Inflammatory macrophage treated with lipopolysaccharide for 1 hour (primary cell): ENCODE measurements around the gene MIS18A.
"Not testable (repeated sequence)": the region's sequence is repeated elsewhere in the genome, so short reads cannot be mapped to it uniquely, and the experiment has no call there.

Source experiments
- DNase-seq, 2 donors: peaks; one replicate each; pipeline ENCODE4 v3.0.0-alpha.2; 2020 to 2022

MIS18A gene

DNA sequence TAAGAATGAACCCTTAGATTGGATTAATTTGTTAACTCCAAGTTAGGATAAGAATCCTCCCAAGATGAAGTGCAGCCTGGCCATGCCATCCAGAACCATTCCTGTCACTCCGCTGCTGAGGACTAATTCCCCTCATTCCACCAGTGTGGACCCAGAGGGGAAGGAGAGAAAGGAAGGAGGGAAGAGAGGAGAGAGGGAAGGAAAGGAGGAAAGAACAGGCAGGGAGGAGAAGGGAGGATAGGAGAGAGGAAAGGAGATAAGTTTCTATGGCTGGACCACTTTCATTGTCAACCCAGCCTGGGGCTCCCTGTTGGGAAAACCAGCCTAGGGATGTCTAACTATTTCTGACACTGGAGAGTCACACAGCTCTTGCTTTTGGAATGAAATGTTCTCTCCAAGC is 24.5 kb upstream of the MIS18A start:
- DNase-seq = no peak

DNA sequence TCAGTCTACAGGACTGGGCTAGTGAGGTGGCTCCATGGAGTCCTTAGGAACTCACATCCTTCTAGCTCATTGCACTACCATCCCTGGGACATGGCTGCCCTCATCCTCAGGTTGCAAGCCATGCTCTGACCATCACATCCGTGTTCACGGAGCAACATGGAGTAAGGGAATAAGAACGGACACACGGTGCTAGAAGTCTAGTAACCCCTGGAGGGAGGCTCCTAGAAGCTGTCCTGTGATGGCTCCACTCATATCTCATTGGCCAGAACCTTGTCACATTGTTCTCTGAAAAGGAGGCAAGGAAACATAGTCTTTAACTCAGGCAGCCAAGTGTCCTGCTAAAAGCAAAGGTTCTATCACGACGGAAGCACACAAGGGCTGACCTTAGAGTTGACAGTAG is 23.7 kb upstream of the MIS18A start:
- DNase-seq = no peak

DNA sequence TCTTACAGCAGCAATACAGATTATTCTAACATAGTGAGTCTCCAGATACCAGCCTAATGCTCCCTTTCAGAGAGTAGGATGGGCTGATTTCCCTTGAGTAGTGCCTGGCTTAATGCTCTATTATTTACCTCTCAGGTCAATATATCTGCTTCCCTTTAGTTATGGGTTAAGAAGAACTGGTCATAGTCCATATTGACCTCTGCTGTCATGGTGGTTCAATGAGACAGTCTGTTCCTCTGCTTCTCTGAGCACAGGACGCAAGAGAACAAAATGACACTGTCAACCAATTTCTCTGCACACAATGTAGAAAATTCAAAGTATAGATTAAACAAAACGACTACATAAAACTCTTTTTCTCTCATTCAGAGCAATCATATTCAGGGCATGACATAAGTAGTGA is 22.7 kb upstream of the MIS18A start:
- no peak for DNase-seq

DNA sequence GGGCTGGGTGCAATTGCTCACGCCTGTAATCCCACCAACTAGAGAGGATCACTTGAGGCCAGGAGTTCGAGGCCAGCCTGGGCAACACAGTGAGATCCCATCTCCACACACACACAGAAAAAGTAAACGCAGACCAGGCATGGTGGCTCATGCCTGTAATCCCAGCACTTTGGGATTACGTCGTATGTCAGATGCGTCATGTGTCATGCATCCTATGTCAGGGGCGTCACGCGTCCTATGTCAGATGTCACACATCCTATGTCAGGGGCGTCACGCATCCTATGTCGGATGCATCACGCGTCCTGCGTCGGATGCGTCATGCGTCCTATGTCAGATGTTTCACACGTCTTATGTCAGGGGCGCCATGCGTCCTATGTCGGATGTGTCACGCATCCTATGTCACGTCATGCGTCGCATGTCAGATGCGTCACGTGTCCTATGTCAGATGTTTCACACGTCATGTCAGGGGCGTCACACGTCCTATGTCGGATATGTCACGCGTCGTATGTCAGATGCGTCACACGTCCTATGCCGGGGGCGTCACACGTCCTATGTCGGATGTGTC is 21.4 kb upstream of the MIS18A start:
- DNase-seq = no peak

DNA sequence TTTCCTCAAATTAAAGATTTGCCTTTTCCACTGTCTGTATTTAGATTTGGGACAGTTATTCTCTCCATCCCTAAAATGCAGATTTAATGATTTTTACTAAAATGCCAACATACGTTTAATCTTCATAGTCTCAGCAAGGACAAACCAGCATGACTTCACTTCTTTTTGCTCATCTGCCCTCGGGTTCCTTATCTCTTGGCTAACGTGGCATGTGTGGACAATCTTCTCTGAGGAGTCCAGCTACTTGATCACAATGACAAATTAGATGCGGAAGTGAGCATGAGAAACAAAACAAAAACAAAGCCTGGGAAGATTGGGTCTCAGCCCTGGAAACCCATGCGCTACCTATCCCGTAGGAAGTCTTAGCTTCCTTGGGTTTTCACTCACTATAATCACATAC is 20.8 kb upstream of the MIS18A start:
- DNase-seq = no peak

DNA sequence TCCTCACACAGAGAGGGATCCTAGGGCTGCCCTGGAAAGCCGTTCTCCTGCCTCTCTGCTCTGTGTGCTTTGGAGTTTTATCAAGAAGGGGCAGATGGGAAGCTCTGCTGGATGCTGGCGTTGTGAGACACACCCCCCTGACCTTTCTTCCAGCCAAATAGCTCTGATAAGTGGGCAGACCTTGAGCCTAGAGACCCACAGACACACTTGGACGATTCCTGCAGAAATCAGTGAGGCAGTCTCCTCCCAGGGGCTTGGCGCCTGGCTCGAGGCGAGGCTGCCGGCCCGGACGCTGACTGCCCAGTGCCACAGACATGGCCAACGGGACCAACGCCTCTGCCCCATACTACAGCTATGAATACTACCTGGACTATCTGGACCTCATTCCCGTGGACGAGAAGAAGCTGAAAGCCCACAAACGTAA is 19.8 kb upstream of the MIS18A start, which contains the start of gene MRAP:
MRAP (plus strand) TSS at position 198 of the 424 bp plus-strand sequence; CDS start at position 315, 117 bp downstream.
- no peak for DNase-seq

DNA sequence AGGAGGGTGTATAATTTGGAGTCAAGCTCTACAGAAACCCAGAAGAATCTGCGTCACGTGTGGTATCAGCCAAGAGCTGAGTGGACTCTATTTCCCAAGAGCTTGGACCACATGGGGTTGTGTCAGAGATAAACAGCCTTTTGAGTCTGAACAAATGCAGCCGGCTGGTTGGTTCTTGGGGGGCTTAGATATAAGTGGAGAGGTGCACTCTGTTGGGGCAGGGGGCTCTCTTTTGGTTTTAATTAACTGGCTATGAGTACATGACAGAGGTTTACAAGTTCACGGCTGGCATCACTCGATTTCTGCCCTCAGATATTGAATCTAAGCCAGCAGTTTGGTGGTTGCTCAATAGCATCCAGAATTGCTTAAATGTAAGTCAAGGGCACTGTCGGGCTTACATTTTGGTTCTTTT is 19.3 kb upstream of the MIS18A start:
- DNase-seq = no peak

DNA sequence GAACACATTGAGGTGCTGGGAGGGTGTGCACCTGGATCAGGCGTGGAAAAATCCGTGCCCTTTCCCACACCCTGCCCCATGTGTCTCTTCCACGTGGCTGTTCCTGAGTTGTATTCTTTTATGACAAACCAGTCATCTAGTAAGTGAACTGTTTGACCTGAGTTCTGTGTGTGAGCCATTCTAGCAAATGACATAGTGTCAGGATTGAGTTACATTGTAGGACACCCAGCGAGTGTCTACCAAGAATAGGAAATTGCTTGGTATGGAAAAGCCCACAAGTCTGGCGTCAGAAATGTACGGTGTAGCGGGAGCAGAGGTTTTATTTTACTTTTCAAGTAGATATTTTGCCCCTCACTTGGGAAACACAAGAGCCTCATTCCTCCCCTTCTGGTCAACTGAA is 18.6 kb upstream of the MIS18A start:
- no peak for DNase-seq

DNA sequence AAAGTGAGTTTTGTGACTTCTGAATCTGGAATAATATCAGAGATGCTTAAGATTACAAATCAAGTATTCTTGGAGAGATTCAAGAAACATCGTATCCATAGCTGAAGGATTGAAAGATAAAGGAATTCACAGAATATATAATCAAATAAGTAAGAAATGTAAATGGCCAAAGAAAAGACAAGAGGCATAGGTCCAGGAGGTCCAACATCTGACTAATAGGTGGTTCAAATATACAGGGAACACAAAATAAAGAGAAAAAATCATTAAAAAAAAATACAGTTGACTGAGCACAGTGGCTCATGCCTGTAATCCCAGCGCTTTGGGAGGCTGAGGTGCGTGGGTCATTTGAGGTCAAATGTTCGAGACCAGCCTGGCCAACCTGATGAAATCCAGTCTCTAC is 6.6 kb upstream of the MIS18A start:
- no peak for DNase-seq

DNA sequence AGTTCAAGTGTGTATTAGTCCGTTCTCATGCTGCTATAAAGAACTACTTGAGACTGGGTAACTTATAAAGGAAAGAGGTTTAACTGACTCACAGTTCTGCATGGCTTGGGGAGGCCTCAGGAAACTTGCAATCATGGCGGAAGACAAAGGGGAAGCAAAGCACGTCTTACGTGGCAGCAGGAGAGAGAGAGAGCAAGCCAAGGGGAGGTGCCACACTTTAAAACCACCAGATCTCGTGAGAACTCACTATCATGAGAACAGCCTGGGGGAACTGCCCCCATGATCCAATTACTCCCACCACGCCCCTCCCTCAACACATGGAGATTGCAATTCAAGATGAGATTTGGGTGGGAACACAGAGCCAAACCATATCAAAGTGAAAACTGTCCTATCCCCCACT is 4.1 kb upstream of the MIS18A start:
- peak in 1 of 2 donors; percentile 6 for DNase-seq

DNA sequence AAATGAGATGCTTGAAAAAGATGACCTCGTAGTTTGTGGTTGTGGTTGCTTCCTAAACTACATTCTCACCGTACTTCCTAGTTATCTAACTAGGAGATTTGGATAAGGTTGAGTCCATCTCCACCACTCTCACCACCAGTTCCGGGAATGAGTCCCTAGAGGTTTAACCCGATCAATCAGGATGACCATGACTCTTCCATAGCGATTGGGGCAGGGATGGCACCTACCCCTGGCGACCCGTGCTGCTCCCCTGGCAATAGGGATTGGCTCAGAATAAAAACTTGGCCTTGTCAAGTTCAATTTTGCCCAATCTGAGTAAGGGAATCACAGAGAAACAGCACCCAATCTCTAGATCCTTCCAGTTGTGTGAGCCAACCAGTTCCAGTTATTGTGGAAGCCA is 2.7 kb upstream of the MIS18A start:
- no peak for DNase-seq

DNA sequence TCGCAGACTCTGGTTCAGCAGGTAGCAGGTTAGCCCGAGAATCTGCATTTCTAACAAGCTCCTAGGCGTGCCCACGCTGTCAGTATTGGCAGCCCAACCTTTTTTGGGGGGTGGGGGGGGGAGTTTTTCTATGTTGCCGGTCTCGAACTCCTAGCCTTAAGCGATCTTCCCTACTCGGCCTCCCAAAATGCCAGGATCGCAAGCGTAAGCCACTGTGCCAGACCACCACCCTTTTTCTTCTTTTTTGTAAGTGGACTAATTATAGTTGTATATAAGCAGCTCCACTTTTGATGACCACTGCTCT is 480 bp upstream of the MIS18A start:
- DNase-seq = no peak

DNA sequence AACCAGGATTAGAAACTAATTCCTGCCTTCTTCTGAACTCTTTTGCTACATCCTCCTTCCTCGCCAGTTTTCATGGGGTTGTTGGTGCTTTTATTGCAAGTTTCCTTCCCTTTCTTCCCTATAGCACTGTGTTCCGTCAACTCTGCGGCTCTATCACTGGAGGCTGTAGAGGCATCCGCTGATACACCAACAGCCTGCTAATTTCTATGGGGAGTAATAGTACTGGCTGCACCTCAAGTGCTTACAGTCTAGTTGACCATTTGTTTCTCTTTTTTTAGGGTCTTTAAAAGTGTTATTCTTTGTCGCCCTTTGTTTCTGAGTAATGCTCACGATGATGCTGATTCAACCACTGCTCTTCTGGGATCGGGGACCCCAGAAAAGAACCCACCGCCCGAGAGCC is 746 bp downstream of the MIS18A start:
- peak in 1 of 2 donors; percentile 22 for DNase-seq

DNA sequence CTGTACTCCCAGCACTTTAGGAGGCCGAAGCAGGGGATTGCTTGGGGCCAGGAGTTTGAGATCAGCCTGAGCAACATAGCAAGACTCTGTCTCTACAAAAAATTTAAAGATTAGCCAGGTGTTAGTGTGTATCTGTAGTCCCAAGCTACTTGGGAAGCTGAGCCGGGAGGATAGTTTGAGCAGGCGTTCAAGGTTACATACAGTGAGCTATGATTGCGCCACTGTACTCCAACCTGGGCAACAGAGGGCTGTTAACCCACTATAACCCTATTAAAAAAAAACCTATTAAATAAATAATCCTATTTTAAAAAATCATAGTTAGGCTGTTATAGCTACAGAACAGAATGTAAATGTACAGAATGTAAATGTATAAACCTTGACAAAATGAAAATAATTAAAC is 2.2 kb downstream of the MIS18A start:
- no peak for DNase-seq

DNA sequence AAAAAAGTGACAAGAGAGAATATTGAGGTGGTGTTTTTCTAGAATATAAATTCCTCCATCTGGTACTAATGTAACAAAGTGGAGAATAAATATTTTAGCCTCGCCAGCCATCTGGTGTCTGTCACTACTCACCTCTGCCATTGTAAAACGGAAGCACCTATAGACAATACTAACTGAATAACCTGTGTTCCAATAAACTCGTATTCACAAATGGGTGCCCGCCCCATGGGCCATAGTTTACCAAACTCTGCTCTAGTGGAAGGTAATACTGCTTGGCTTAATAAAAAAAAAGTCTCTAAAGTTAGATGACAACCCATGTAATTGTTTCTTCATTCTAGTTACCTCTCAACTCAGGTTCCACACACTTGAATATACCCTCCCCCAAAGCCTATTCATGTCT is 8.1 kb downstream of the MIS18A start:
- DNase-seq = no peak

DNA sequence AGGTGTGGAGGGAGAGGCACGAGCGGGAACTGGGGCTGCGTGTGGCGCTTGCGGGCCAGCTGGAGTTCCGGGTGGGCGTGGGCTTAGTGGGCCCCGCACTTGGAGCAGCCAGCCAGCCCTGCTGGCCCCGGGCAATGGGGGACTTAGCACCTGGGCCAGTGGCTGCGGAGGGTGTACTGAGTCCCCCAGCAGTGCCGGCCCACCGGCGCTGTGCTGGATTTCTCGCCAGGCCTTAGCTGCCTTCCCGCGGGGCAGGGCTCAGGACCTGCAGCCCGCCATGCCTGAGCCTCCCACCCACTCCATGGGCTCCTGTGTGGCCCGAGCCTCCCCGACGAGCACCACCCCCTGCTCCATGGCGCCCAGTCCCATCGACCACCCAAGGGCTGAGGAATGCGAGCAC is 13.5 kb downstream of the MIS18A start:
- not testable (repeated sequence) for DNase-seq

DNA sequence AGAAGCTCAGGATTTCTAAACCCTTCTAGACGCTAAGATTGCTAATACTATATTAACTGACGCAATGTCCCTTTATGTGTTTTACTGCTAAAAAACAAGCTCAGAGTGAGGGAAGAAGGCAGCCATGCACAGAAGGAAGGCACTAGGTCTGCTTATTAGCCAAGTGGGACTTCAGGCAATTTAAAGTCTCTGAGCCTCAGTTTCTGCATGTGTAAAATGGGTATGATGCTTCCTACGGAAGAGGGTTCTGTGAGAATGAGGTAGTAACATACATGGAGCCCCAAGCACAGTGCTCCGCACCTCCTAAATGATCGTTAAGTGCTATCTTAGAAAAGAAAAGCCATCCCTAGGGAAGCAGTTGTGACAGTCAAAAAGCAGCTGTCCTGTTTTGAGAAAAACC is 16.9 kb downstream of the MIS18A start:
- DNase-seq = no peak

DNA sequence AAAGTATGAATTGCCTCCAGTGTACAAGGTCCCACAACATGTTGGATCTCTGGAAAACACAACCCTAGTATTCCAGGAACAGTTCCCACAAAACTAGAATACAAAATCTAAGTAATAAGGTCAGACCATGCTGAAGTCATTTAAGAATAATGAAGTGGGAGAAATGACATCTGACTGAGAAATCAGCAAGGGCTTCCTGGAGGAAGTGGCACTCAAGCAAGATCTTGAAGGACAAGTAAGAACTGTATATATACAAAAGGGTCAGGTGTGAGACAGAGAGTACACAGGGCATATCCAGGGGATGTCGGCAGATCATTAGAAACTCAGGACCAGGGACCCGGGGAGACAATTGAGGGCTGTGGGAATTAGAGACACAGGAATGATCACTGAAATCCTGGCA is 18.7 kb downstream of the MIS18A start:
- DNase-seq = no peak

DNA sequence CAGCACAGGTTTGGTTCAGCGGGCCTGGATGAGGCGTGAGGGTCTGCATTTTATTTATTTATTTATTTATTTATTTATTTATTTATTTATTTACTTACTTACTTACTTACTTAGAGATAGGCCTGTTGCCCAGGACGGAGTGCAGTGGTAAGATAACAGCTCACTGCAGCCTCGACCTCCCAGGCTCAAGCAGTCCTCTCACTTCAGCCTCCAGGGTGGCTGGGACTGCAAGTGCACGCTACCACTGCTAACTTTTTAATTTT is 20.1 kb downstream of the MIS18A start:
- not testable (repeated sequence) for DNase-seq

DNA sequence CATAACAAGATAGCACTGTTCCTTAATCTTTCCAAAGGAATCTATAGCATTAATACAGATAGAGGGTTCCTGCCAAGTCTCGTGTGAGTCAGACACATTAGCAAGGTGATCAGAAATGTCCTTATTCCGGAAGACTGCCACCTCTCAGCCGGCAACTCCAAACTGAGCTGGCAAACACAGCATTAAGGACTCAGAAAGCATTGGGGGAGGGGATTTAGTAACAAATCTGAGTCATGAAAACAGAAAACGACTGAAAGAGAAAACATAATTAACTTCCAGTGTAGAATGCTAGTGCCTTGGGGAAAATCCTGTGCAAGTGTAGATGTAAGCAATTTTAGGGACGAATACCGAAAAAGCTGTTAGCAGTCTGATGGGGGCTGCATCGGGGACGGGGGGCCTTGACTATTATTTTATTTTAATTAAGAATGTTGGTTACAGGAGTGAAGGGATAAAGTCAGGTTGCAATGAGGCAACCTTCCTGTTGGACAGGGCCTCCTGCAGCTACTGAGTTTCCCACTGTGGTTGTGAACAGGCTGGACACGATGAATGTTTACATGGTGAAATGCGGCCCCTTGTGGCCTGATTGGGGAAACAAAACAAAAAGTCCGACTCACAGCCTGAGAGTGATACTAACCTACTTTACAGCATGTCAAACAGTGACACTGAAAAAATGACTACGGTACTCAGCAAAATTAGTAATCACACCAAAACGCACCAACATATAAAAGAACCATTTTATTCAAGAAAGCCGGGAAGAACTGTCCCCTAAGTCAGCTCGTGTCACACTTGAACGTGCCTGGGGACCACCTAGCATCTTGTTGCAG is 20.7 kb downstream of the MIS18A start:
- peak; percentile 42 to 73 for DNase-seq

DNA sequence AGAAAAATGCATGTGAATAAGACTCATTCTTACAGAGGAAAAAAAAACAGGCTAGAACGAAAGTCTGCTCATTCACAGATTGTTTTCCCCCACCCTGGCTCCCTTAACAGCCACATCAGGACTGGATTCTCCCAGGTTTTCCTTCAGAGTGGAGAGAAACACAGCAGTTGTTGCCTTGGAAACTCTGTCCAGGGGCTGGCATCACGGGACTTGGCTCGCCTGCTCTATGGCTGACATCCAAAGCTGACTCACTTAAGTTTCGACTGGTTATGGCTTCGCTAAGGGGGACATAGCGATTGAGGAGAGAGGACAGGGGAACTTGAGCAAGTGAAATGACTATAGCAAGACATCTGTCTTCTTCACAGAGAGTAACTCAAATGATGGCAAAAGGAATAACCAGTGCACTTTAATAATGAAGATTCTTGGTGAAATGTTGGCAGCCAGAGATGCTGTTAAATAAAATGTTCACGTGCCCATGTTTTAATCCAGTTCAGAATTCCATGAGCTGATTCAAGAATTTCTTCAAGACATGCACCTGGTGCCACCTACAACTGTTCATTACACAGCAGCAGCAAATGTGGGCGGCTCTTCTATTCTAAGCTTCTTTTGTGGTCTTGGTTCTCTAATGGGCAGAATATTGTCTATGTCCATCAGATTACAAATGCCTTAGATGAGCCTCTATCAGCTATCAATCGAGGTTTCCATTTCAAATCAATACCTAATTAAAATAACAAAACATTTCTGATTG is 21.8 kb downstream of the MIS18A start:
- DNase-seq = no peak

DNA sequence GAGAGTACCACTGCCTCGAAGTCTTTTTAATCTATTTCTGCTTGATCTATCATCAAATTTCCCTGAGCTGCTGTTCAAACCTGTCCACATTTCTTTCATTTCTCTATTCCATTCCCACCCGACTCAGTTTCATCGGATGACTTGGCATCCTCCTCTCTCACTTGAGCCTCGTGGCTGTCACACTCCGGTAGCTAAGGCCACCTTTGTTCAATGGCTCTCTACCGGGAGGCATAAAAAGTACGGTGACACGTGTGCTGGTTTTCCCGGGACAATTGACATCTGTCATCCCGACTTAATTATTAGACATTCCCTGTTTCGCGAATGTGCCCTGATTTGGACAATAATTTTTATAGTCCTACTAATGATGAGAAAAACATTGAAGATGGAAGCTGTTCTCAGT is 22.6 kb downstream of the MIS18A start:
- DNase-seq = no peak

DNA sequence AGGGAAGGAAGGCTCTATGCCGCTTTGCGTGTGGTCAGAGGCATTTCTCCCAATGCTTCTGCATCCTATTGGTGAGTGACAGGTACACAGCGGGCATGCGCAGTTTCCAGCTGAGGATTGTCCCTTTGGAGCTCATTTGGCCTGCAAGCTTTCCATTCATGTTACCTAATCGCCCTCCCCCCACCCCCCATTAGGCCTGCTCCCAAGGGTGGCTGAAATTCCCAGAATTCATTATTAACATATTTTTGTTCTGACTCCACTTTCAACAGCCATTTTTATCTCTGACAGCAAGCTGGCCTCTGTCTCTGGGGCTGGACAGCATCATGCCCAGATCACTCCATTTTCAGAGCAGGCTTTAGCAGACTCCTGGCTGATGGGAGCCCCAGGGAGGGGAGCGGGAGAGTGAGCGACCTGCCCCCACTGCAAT is 25.6 kb downstream of the MIS18A start:
- DNase-seq = no peak

DNA sequence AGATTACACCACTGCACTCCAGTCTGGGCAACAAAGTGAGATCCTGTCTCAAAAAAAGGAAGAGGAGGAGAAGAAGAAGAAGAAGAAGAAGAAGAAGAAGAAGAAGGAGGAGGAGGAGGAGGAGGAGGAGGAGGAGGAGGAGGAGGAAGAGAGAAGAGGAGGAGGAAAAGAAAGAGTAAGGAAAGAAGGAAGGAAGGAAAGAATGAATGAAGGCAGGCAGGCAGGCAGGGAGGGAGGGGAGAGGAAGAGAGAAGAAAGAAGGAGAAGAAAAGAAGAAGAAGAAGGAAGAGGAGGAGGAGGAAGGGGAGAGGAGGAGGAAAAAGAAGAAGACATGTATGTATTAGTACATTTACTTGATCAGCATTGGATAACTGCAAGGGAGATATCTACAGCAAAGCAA is 26.7 kb downstream of the MIS18A start:
- no peak for DNase-seq
